GM12892 (cell line): Measurements from ENCODE around the gene FBXO10.

Source experiments
- POLR2AphosphoS5 ChIP-seq: IDR thresholded peaks from 2 replicates; pipeline ENCODE4 v1.6.1; 2011; ENCODE audit warnings: low read depth, low read length, control low read depth
- TAF1 ChIP-seq: IDR thresholded peaks from 2 replicates; pipeline ENCODE4 v1.6.1; 2011; ENCODE audit warnings: low read depth, mild to moderate bottlenecking, control low read depth, low read length, borderline replicate concordance

GRCh38 chr9:37515620-37516258 is 60.4 kb downstream of the FBXO10 start:
- no peak for TF ChIP-seq POLR2AphosphoS5
- no peak for TF ChIP-seq TAF1
